ENCODE data around the gene MAGI1. TPM values are rescaled to one million over a fixed set of nuclear protein-coding genes. Genes with fewer than 3 reads are reported as not detected.
A peak's percentile ranks its signal among the peaks of the same experiment; 100 is the strongest.

Gene MAGI1
- polyA plus RNA-seq, 1 donor: 31.2 TPM

GRCh38 chr3:65607101-65607500 lies 431.6 kb downstream of the MAGI1 start:
- H3K9me3 ChIP-seq (ENCODE audit: control insufficient read depth, low read depth, low read length): no peaks in the 10 kb centered on the region
- no peaks in the 10 kb centered on the region for H3K36me3 ChIP-seq (ENCODE audit: control insufficient read depth, insufficient read depth, low read length)
- no peaks in the 10 kb centered on the region for H3K4me1 ChIP-seq (ENCODE audit: control insufficient read depth, insufficient read depth, low read length)

GRCh38 chr3:65605876-65606432 lies 432.8 kb downstream of the MAGI1 start:
- DNase-seq: no peak
- no peaks in the 10 kb centered on the region for H3K4me1 ChIP-seq (ENCODE audit: control insufficient read depth, insufficient read depth, low read length)
- no peaks in the 10 kb centered on the region for H3K36me3 ChIP-seq (ENCODE audit: control insufficient read depth, insufficient read depth, low read length)
- 95% methylated on average over 2 of the region's 5 CpGs for WGBS (ENCODE audit: insufficient coverage, low lambda C conversion rate)
- no peak overlapping the region for H3K4me3 ChIP-seq (ENCODE audit: low read length)
- H3K9me3 ChIP-seq (ENCODE audit: control insufficient read depth, low read depth, low read length): no peaks in the 10 kb centered on the region
- no peak overlapping the region for H3K27ac ChIP-seq (ENCODE audit: low read length)
- no peaks in the 10 kb centered on the region for H3K27me3 ChIP-seq (ENCODE audit: control insufficient read depth, insufficient read depth, low read length)

More at GRCh38 chr3:65607101-65607500, 431.6 kb downstream of the MAGI1 start:
- Histone ChIP-seq H3K27ac (ENCODE audit: low read length) (no peak overlapping the region), H3K4me3 (ENCODE audit: low read length) (no peak overlapping the region), H3K27me3 (ENCODE audit: control insufficient read depth, insufficient read depth, low read length) (no peaks in the 10 kb centered on the region)
- DNase-seq: no peak

- Histone ChIP-seq H3K27ac (ENCODE audit: low read length) (no peak overlapping the region), H3K9me3 (ENCODE audit: control insufficient read depth, low read depth, low read length) (no peaks in the 10 kb centered on the region), H3K4me1 (ENCODE audit: control insufficient read depth, insufficient read depth, low read length) (no peaks in the 10 kb centered on the region), H3K36me3 (ENCODE audit: control insufficient read depth, insufficient read depth, low read length) (no peaks in the 10 kb centered on the region), H3K27me3 (ENCODE audit: control insufficient read depth, insufficient read depth, low read length) (no peaks in the 10 kb centered on the region), H3K4me3 (ENCODE audit: low read length) (no peak overlapping the region)
- no CpG with 5 or more reads among the region's 3 CpGs for WGBS (ENCODE audit: insufficient coverage, low lambda C conversion rate)
- no peak for DNase-seq
Observed at GRCh38 chr3:65604863-65605526, 433.7 kb downstream of the MAGI1 start.

- no peaks in the 10 kb centered on the region for H3K9me3 ChIP-seq (ENCODE audit: control insufficient read depth, low read depth, low read length)
- H3K27me3 ChIP-seq (ENCODE audit: control insufficient read depth, insufficient read depth, low read length): no peaks in the 10 kb centered on the region
- no peak for DNase-seq
- H3K27ac ChIP-seq (ENCODE audit: low read length): no peak overlapping the region
- 100% methylated on average over 1 of the region's 4 CpGs for WGBS (ENCODE audit: insufficient coverage, low lambda C conversion rate)
- no peaks in the 10 kb centered on the region for H3K36me3 ChIP-seq (ENCODE audit: control insufficient read depth, insufficient read depth, low read length)
- H3K4me1 ChIP-seq (ENCODE audit: control insufficient read depth, insufficient read depth, low read length): no peaks in the 10 kb centered on the region
- H3K4me3 ChIP-seq (ENCODE audit: low read length): no peak overlapping the region
Observed at GRCh38 chr3:65603631-65604030, 435.1 kb downstream of the MAGI1 start.

GRCh38 chr3:65600888-65601287 lies 437.8 kb downstream of the MAGI1 start:
- Histone ChIP-seq H3K36me3 (ENCODE audit: control insufficient read depth, insufficient read depth, low read length) (no peaks in the 10 kb centered on the region), H3K27ac (ENCODE audit: low read length) (no peak overlapping the region), H3K9me3 (ENCODE audit: control insufficient read depth, low read depth, low read length) (no peaks in the 10 kb centered on the region), H3K27me3 (ENCODE audit: control insufficient read depth, insufficient read depth, low read length) (no peaks in the 10 kb centered on the region), H3K4me1 (ENCODE audit: control insufficient read depth, insufficient read depth, low read length) (no peaks in the 10 kb centered on the region), H3K4me3 (ENCODE audit: low read length) (no peak overlapping the region)
- no peak for DNase-seq
- no CpG with 5 or more reads among the region's 2 CpGs for WGBS (ENCODE audit: insufficient coverage, low lambda C conversion rate)

GRCh38 chr3:65597952-65598413 lies 440.7 kb downstream of the MAGI1 start:
- Histone ChIP-seq H3K9me3 (ENCODE audit: control insufficient read depth, low read depth, low read length) (no peaks in the 10 kb centered on the region), H3K27me3 (ENCODE audit: control insufficient read depth, insufficient read depth, low read length) (no peaks in the 10 kb centered on the region), H3K36me3 (ENCODE audit: control insufficient read depth, insufficient read depth, low read length) (no peaks in the 10 kb centered on the region), H3K4me3 (ENCODE audit: low read length) (no peak overlapping the region), H3K4me1 (ENCODE audit: control insufficient read depth, insufficient read depth, low read length) (no peaks in the 10 kb centered on the region), H3K27ac (ENCODE audit: low read length) (no peak overlapping the region)
- DNase-seq: no peak
- WGBS (ENCODE audit: insufficient coverage, low lambda C conversion rate): no CpG with 5 or more reads among the region's 20 CpGs

- WGBS (ENCODE audit: insufficient coverage, low lambda C conversion rate): no CpG with 5 or more reads among the region's 34 CpGs
- peak overlapping the region; percentile 29 for H3K4me3 ChIP-seq (ENCODE audit: low read length)
Observed at GRCh38 chr3:65597226-65597951, 441.3 kb downstream of the MAGI1 start.

GRCh38 chr3:65596571-65597225 lies 442.0 kb downstream of the MAGI1 start:
- Histone ChIP-seq H3K27ac (ENCODE audit: low read length) (no peak overlapping the region), H3K4me3 (ENCODE audit: low read length) (peak overlapping the region; percentile 29), H3K4me1 (ENCODE audit: control insufficient read depth, insufficient read depth, low read length) (no peaks in the 10 kb centered on the region), H3K27me3 (ENCODE audit: control insufficient read depth, insufficient read depth, low read length) (no peaks in the 10 kb centered on the region), H3K9me3 (ENCODE audit: control insufficient read depth, low read depth, low read length) (no peaks in the 10 kb centered on the region), H3K36me3 (ENCODE audit: control insufficient read depth, insufficient read depth, low read length) (no peaks in the 10 kb centered on the region)
- WGBS (ENCODE audit: insufficient coverage, low lambda C conversion rate): no CpG with 5 or more reads among the region's 13 CpGs
- no peak for DNase-seq

More at GRCh38 chr3:65597226-65597951, 441.3 kb downstream of the MAGI1 start:
- Histone ChIP-seq H3K27me3 (ENCODE audit: control insufficient read depth, insufficient read depth, low read length) (no peaks in the 10 kb centered on the region), H3K36me3 (ENCODE audit: control insufficient read depth, insufficient read depth, low read length) (no peaks in the 10 kb centered on the region), H3K9me3 (ENCODE audit: control insufficient read depth, low read depth, low read length) (no peaks in the 10 kb centered on the region), H3K4me1 (ENCODE audit: control insufficient read depth, insufficient read depth, low read length) (no peaks in the 10 kb centered on the region), H3K27ac (ENCODE audit: low read length) (no peak overlapping the region)
- DNase-seq: peak; percentile 26 to 43

GRCh38 chr3:65596029-65596300 lies 442.8 kb downstream of the MAGI1 start:
- Histone ChIP-seq H3K27ac (ENCODE audit: low read length) (no peak overlapping the region), H3K36me3 (ENCODE audit: control insufficient read depth, insufficient read depth, low read length) (no peaks in the 10 kb centered on the region), H3K4me3 (ENCODE audit: low read length) (no peak overlapping the region), H3K9me3 (ENCODE audit: control insufficient read depth, low read depth, low read length) (no peaks in the 10 kb centered on the region), H3K4me1 (ENCODE audit: control insufficient read depth, insufficient read depth, low read length) (no peaks in the 10 kb centered on the region), H3K27me3 (ENCODE audit: control insufficient read depth, insufficient read depth, low read length) (no peaks in the 10 kb centered on the region)
- DNase-seq: no peak
- WGBS (ENCODE audit: insufficient coverage, low lambda C conversion rate): 100% methylated on average over 2 of the region's 5 CpGs

GRCh38 chr3:65595222-65596028 lies 443.3 kb downstream of the MAGI1 start:
- Histone ChIP-seq H3K36me3 (ENCODE audit: control insufficient read depth, insufficient read depth, low read length) (no peaks in the 10 kb centered on the region), H3K4me3 (ENCODE audit: low read length) (no peak overlapping the region), H3K9me3 (ENCODE audit: control insufficient read depth, low read depth, low read length) (no peaks in the 10 kb centered on the region), H3K27me3 (ENCODE audit: control insufficient read depth, insufficient read depth, low read length) (no peaks in the 10 kb centered on the region), H3K4me1 (ENCODE audit: control insufficient read depth, insufficient read depth, low read length) (no peaks in the 10 kb centered on the region), H3K27ac (ENCODE audit: low read length) (no peak overlapping the region)
- WGBS (ENCODE audit: insufficient coverage, low lambda C conversion rate): 75% methylated on average over 1 of the region's 8 CpGs
- DNase-seq: no peak

All from large intestine (tissue), 3 donors.